ENCODE data around the gene PLBD1. TPM values are rescaled to one million over a fixed set of nuclear protein-coding genes. Genes with fewer than 3 reads are reported as not detected.

PLBD1 gene
- total RNA-seq = 10 to 100 TPM; 26.5 to 64.1 (median 40.1) TPM

GRCh38 chr12:14567351-14568162 lies at the start of gene PLBD1:
Gene PLBD1, minus strand, starts transcription at chr12:14567883. Its CDS starts 187 bp downstream, at chr12:14567696.
- intact Hi-C loops (cut with DNase I; ENCODE audit: low total_unique reads) = no loop called here
- peak; percentile 41 to 91 for DNase-seq (ENCODE audit: low spot score in 2 of 2)
- TF ChIP-seq CTCF (IDR thresholded peaks at IDR 0.05) = no peak
- TF ChIP-seq POLR2A (IDR thresholded peaks at IDR 0.05) = no peak
- WGBS, 2 donors = 3 to 12% methylated on average over 16 to 67 of the region's 76 CpGs
- peak within 1 kb of the TSS; percentile 36 for H3K4me3 ChIP-seq (ENCODE audit: low read depth, poor library complexity, severe bottlenecking)

DNA sequence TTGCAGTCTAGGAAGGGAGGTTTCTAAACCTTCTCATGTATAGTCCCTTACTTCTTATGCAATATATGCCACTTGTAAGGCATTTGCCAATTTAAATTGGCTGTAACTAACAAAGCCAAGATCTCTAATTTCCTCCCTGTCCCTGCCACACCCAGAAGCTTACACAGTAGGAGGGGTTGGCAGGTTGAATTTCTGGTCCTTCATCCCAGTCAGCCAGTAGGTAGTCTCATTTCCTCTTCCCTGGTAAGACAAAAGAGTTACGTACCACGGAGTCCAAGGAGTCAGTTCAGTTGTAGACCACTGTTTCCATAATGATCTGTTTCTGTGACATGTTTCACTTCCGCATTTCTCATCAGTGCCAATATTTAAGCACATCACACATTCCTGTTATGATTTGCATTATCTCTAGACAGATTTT lies 47.0 kb upstream of the PLBD1 start:
- TF ChIP-seq CTCF (IDR thresholded peaks at IDR 0.05) (no peak), POLR2A (IDR thresholded peaks at IDR 0.05) (no peak)
- WGBS, 2 donors = 34 to 41% methylated on average over 3 of the region's 3 CpGs
- intact Hi-C loops (cut with DNase I; ENCODE audit: low total_unique reads) = no loop called here
- no peak overlapping the region for H3K4me3 ChIP-seq (ENCODE audit: low read depth, poor library complexity, severe bottlenecking)
- DNase-seq (ENCODE audit: low spot score in 2 of 2) = no peak

- 55 to 64% methylated on average over 1 of the region's 1 CpG for WGBS, 2 donors
- H3K4me3 ChIP-seq (ENCODE audit: low read depth, poor library complexity, severe bottlenecking) = no peak overlapping the region
- intact Hi-C loops (cut with DNase I; ENCODE audit: low total_unique reads) = no loop called here
- TF ChIP-seq POLR2A (IDR thresholded peaks at IDR 0.05) (no peak), CTCF (IDR thresholded peaks at IDR 0.05) (no peak)
- DNase-seq (ENCODE audit: low spot score in 2 of 2) = no peak
These were observed 46.0 kb upstream of the PLBD1 start for GRCh38 chr12:14613718-14614117.

DNA sequence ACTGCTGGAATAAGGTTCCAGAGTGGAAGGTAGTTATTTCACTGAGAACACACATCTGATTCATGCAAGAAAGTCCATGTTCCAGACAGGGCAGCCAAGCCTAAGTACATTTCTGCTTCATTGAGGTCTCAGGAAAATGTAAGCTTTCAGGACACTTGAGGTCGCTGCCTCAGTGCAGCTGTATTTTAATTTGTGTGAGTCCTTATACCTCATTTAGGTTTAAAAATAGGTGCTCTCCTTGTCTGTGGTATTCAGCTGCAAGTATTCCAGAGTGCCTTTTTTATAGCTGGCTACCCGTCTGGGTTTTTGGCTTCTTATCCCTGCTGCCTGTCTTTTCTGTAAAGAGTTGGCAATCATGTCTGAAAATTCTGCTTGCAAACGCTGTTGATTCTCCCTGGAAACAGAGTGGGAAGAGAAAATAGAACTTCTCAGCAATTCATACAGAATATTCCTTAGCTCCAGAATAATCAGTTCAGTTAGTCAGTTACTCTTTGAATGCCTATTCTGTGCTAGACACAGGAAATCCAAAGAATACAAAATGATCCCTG lies 45.3 kb upstream of the PLBD1 start:
- H3K4me3 ChIP-seq (ENCODE audit: low read depth, poor library complexity, severe bottlenecking) = no peak overlapping the region
- TF ChIP-seq POLR2A (IDR thresholded peaks at IDR 0.05) (no peak), CTCF (IDR thresholded peaks at IDR 0.05) (no peak)
- intact Hi-C loops (cut with DNase I; ENCODE audit: low total_unique reads) = no loop called here
- no peak for DNase-seq (ENCODE audit: low spot score in 2 of 2)
- WGBS, 2 donors = 16 to 25% methylated on average over 3 of the region's 3 CpGs

DNA sequence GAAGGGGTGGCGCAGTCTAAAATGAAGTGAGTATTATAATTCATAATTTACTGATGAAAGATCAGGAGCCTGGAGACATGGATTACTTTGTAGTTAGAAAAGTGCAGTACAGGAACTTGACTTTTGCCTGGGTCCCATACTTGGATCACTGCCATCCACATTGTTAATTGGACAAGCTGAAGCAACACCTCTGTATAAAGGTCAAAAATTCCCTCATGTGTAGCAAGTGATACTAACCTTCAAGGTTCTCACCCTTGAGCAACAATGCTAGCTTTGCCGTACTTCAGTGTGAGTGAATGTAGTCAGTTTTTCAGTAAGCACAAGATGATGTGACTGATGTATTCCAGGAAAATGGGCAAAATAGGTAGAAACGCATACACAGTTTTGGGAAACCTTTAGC lies 44.6 kb upstream of the PLBD1 start:
- TF ChIP-seq POLR2A (IDR thresholded peaks at IDR 0.05) = no peak
- TF ChIP-seq CTCF (IDR thresholded peaks at IDR 0.05) = no peak
- no peak for DNase-seq (ENCODE audit: low spot score in 2 of 2)
- intact Hi-C loops (cut with DNase I; ENCODE audit: low total_unique reads) = no loop called here
- 94 to 97% methylated on average over 3 of the region's 3 CpGs for WGBS, 2 donors
- H3K4me3 ChIP-seq (ENCODE audit: low read depth, poor library complexity, severe bottlenecking) = no peak overlapping the region
